Endothelial cell of umbilical vein (primary cell): ENCODE data around the gene SCN5A. TPM values are rescaled to one million over a fixed set of nuclear protein-coding genes. Genes with fewer than 3 reads are reported as not detected.

Experiments used
- BruUV-seq: library from RNA; stranded (reverse); fragments of 400-500 nt; replicated peaks from 2 replicates; lab custom pipeline; 2021; lab: Mats Ljungman, UMichigan
- CTCF ChIA-PET: fragments of 300-600, 350-600 bp; sonication (Branson Sonifier 250); formaldehyde crosslinking; loops from one replicate; lab custom pipeline; 2021; ENCODE audit warnings: antibody characterized with exemption, inconsistent platforms; lab: Charles Lee
- POLR2A ChIA-PET: fragments of 300-600, 350-600 bp; sonication (Branson Sonifier 250); formaldehyde crosslinking; loops from one replicate; lab custom pipeline; 2021; ENCODE audit warnings: antibody characterized with exemption, inconsistent platforms; lab: Charles Lee
- DNase-seq: peaks from one replicate; pipeline ENCODE4 v3.0.0-alpha.2; 2011; ENCODE audit warnings: low read depth, low spot score
- FAIRE-seq: peaks from 2 replicates; lab custom pipeline; 2011; peaks lifted over from hg19 to GRCh38; lab: Jason Lieb, UNC
- H2AFZ ChIP-seq: 2 replicates; pipeline ENCODE4 v1.6.0; 2012; ENCODE audit warnings: low read depth, low read length, control low read depth, inconsistent platforms
- H3K27ac ChIP-seq: 2 replicates; pipeline ENCODE4 v1.5.1; 2011; ENCODE audit warnings: low read depth, mild to moderate bottlenecking, control low read depth, low read length, moderate library complexity; ENCODE audit not compliant: insufficient read depth
- H3K27me3 ChIP-seq, 2 experiments: 2 replicates each; pipeline versions ENCODE4 v1.6.0 to v1.6.1; 2011; ENCODE audit warnings: low read length in 2 of 2, mixed read lengths in 1 of 2; ENCODE audit not compliant: control insufficient read depth in 2 of 2, insufficient read depth in 2 of 2
- H3K36me3 ChIP-seq, 2 experiments: 2 replicates in 1 of 2; 3 replicates in 1 of 2; pipeline ENCODE4 v1.5.1; 2011; ENCODE audit warnings: low read length in 2 of 2, mild to moderate bottlenecking in 1 of 2, moderate library complexity in 1 of 2; ENCODE audit not compliant: control insufficient read depth in 2 of 2, insufficient read depth in 2 of 2; ENCODE audit errors: extremely low read depth in 1 of 2
- H3K4me1 ChIP-seq: 3 replicates; pipeline ENCODE4 v1.5.1; 2011; ENCODE audit warnings: mild to moderate bottlenecking, low read length; ENCODE audit not compliant: control insufficient read depth, insufficient read depth; ENCODE audit errors: extremely low read depth
- H3K4me2 ChIP-seq: 2 replicates; pipeline ENCODE4 v1.6.1; 2011; ENCODE audit warnings: low read length, control low read depth, mixed read lengths; ENCODE audit not compliant: insufficient read depth
- H3K4me3 ChIP-seq, 3 experiments: fragments of 200-600 bp in 1 of 3; sonication (generic), shearing (Covaris generic) in 1 of 3; replicated peaks in 1 of 3; 2 replicates each; pipeline ENCODE4 v1.5.1; 2011 to 2016; ENCODE audit warnings: control low read depth in 3 of 3, low read length in 3 of 3, mild to moderate bottlenecking in 2 of 3, inconsistent platforms in 1 of 3, low read depth in 1 of 3, moderate library complexity in 1 of 3; ENCODE audit not compliant: insufficient read depth in 1 of 3
- H3K79me2 ChIP-seq: 2 replicates; pipeline ENCODE4 v1.6.0; 2012; ENCODE audit warnings: low read length, inconsistent platforms; ENCODE audit not compliant: control insufficient read depth, insufficient read depth
- H3K9ac ChIP-seq: replicated peaks from 2 replicates; pipeline ENCODE3; 2011; ENCODE audit warnings: low read length, control low read depth; ENCODE audit not compliant: insufficient read depth; ENCODE audit errors: extremely low read depth
- H3K9me1 ChIP-seq: replicated peaks from 3 replicates; pipeline ENCODE4 v1.6.0; 2011; ENCODE audit warnings: mild to moderate bottlenecking, low read length; ENCODE audit not compliant: control insufficient read depth, insufficient read depth; ENCODE audit errors: extremely low read depth
- H3K9me3 ChIP-seq: replicated peaks from 2 replicates; pipeline ENCODE4 v1.5.1; 2012; ENCODE audit warnings: low read length, inconsistent platforms; ENCODE audit not compliant: control insufficient read depth, insufficient read depth
- H4K20me1 ChIP-seq: replicated peaks from 2 replicates; pipeline ENCODE3; 2011; ENCODE audit warnings: mild to moderate bottlenecking, low read length; ENCODE audit not compliant: control insufficient read depth, insufficient read depth; ENCODE audit errors: extremely low read depth
- EZH2 ChIP-seq: IDR thresholded peaks from 2 replicates; pipeline ENCODE4 v1.6.1; 2012; ENCODE audit warnings: borderline replicate concordance, low read depth, mild to moderate bottlenecking, moderate library complexity, low read length, inconsistent platforms; ENCODE audit not compliant: severe bottlenecking
- FOS ChIP-seq: IDR thresholded peaks from 2 replicates; pipeline ENCODE4 v1.6.1; 2011; ENCODE audit warnings: mild to moderate bottlenecking, low read length, moderate library complexity, borderline replicate concordance; ENCODE audit not compliant: insufficient read depth
- GATA2 ChIP-seq: IDR thresholded peaks from 2 replicates; pipeline ENCODE4 v1.7.0; 2011; ENCODE audit warnings: low read depth, mild to moderate bottlenecking, moderate library complexity, mixed read lengths, low read length; ENCODE audit not compliant: insufficient read length, insufficient read depth
- JUN ChIP-seq: IDR thresholded peaks from 2 replicates; pipeline ENCODE4 v1.6.1; 2011; ENCODE audit warnings: borderline replicate concordance, low read depth; ENCODE audit not compliant: insufficient read length, insufficient read depth
- MYC ChIP-seq: IDR thresholded peaks from one replicate; pipeline ENCODE4 v1.6.1; 2011; ENCODE audit warnings: mild to moderate bottlenecking, low read depth, low read length
- POLR2A ChIP-seq: IDR thresholded peaks from 2 replicates; pipeline ENCODE4 v1.6.1; 2012; ENCODE audit warnings: low read depth, mild to moderate bottlenecking, control low read depth, low read length
- POLR2AphosphoS5 ChIP-seq: IDR thresholded peaks from 2 replicates; pipeline ENCODE4 v1.6.1; 2012; ENCODE audit warnings: low read depth, mild to moderate bottlenecking, control low read depth, low read length, moderate library complexity; ENCODE audit not compliant: insufficient read depth
- dilution Hi-C: fragments of 300-500 bp; cut with MboI; formaldehyde crosslinking; loops from one replicate; pipeline ENCODE4 v1.15.0; 2019; ENCODE audit warnings: low sequenced_read_pairs; ENCODE audit not compliant: extremely low pct_ligation_motif_present
- intact Hi-C: fragments of 100-400 bp; cut with micrococcal nuclease; formaldehyde crosslinking; loops from one replicate; pipeline ENCODE4 v1.10.0; 2022
- polyA plus RNA-seq, 4 experiments: library from polyadenylated mRNA; depleted of rRNA in 3 of 4; stranded (reverse) in 3 of 4; unstranded in 1 of 4; fragments of >200 nt; gene quantifications; 2 replicates each; pipeline versions ENCODE4 v1.2.1 to v1.2.3, GENCODE V29; 2011 to 2012; ENCODE audit warnings: missing spikeins in 1 of 4
- total RNA-seq: library from RNA; stranded (reverse); gene quantifications from 2 replicates; pipeline ENCODE4 v1.2.3, GENCODE V29; 2021
- TF ChIP-seq, protein P1 (sequence below), 2 donors: IDR thresholded peaks; 1 replicate in 1 of 2; 2 replicates in 1 of 2; pipeline ENCODE4 v1.5.1; 2011; ENCODE audit warnings: low read length in 2 of 2, mild to moderate bottlenecking in 2 of 2, moderate library complexity in 2 of 2, control low read depth in 1 of 2, inconsistent platforms in 1 of 2, low read depth in 1 of 2; ENCODE audit not compliant: insufficient read depth in 1 of 2; ENCODE audit errors: extremely low read depth in 1 of 2
- TF ChIP-seq, protein P2 (sequence below): IDR thresholded peaks from 2 replicates; pipeline ENCODE4 v1.6.1; 2011; ENCODE audit not compliant: insufficient read depth, insufficient read length

The SCN5A gene
- total and polyA plus RNA-seq, 2 donors (not counting 3 experiments of a cell fraction or from before 2014, with no cell fraction given): 2.7 to 20.0 TPM

DNA sequence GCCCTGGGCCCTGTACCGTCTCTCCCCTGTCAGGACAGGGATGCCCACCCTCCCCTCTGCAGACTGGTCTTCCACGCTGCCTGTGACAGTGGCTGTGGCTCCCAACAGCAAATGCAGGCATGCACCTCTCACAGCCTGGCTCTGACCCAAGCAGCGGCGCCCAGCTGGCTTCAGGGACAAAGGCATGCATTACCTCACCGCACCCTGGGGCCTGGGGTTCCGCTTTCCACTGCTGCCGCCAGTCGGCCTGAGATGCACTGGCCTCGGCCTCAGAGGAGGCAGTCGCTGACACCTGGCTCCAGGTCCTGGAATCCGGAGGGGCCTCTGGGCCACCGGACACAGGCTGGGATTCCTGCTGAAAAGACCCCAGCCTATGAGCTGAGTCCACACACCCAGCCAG is 70.3 kb downstream of the SCN5A start:
- FAIRE-seq: no peak
- Histone ChIP-seq H3K27me3 (no peaks in the 10 kb centered on the region), H3K27ac (no peak overlapping the region), H3K4me3 (no peak overlapping the region), H3K9ac (no peak overlapping the region), H2AFZ (no peak overlapping the region), H3K9me1 (no peaks in the 10 kb centered on the region), H3K79me2 (no peaks in the 10 kb centered on the region), H3K4me1 (no peaks in the 10 kb centered on the region), H3K36me3 (no peaks in the 10 kb centered on the region), H4K20me1 (no peaks in the 10 kb centered on the region), H3K9me3 (no peaks in the 10 kb centered on the region), H3K4me2 (no peak overlapping the region)
- intact Hi-C loops: no loop called here
- no peak for DNase-seq
- POLR2A ChIA-PET: no interaction called here
- CTCF ChIA-PET: no interaction called here
- no TSS peak for BruUV-seq
- dilution Hi-C loops: no loop called here
- TF ChIP-seq, protein P1, sequence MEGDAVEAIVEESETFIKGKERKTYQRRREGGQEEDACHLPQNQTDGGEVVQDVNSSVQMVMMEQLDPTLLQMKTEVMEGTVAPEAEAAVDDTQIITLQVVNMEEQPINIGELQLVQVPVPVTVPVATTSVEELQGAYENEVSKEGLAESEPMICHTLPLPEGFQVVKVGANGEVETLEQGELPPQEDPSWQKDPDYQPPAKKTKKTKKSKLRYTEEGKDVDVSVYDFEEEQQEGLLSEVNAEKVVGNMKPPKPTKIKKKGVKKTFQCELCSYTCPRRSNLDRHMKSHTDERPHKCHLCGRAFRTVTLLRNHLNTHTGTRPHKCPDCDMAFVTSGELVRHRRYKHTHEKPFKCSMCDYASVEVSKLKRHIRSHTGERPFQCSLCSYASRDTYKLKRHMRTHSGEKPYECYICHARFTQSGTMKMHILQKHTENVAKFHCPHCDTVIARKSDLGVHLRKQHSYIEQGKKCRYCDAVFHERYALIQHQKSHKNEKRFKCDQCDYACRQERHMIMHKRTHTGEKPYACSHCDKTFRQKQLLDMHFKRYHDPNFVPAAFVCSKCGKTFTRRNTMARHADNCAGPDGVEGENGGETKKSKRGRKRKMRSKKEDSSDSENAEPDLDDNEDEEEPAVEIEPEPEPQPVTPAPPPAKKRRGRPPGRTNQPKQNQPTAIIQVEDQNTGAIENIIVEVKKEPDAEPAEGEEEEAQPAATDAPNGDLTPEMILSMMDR (IDR thresholded peaks at IDR 0.05; ENCODE audit: extremely low read depth in 1 of 2, insufficient read depth in 1 of 2, low read depth in 1 of 2, low read length in 2 of 2): no peak
- no peak for TF ChIP-seq FOS
- no peak for TF ChIP-seq POLR2AphosphoS5
- no peak for TF ChIP-seq MYC
- TF ChIP-seq GATA2: no peak
- TF ChIP-seq POLR2A: no peak
- TF ChIP-seq JUN: no peak
- TF ChIP-seq, protein P2, sequence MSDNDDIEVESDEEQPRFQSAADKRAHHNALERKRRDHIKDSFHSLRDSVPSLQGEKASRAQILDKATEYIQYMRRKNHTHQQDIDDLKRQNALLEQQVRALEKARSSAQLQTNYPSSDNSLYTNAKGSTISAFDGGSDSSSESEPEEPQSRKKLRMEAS: no peak
- TF ChIP-seq EZH2: no peak
